Suppressor macrophage treated with lipopolysaccharide for 4 hours (primary cell): Measurements from ENCODE around the gene ANK3.

Experiments
- DNase-seq: peaks from one replicate; pipeline ENCODE4 v3.0.0-alpha.2; 2020

ANK3 gene

DNA sequence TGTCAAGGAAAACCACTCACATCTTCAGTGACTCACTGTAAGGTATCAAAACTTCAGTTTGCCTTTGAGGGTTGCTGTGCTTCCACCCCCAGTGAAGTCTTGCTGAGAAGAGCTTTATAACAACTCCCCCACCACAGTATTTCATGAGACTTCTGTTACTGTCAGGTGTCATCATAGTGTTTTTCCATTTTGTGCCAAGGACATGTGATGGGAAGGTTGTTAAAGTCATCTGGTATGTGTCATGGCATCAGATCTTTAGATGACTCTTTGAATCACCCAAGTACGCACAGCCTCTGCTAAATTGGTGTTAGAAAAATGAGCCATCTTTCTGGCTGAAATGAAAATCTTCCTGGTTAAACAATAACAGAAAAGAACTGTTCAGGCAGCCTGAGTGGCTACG lies 368.3 kb downstream of the ANK3 start:
- DNase-seq = no peak

DNA sequence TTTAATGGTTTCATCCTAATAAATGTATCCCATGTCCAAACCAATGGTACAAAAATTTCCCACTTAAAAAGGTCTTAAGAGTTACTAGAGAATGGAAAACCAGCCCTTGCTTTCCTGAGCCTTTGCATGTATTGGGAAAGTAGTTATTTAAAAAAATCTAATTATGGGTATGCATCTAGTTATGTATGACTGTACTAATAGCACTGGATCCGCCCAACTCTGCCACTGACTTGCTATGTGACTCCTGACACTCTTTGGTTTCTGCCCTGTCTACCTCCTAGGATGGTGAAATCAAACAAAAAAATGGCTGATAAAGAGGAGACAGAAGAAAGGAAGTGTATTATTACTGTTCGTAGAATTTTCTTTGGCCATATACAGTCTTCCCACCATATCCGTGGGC lies 372.9 kb downstream of the ANK3 start:
- DNase-seq = no peak

DNA sequence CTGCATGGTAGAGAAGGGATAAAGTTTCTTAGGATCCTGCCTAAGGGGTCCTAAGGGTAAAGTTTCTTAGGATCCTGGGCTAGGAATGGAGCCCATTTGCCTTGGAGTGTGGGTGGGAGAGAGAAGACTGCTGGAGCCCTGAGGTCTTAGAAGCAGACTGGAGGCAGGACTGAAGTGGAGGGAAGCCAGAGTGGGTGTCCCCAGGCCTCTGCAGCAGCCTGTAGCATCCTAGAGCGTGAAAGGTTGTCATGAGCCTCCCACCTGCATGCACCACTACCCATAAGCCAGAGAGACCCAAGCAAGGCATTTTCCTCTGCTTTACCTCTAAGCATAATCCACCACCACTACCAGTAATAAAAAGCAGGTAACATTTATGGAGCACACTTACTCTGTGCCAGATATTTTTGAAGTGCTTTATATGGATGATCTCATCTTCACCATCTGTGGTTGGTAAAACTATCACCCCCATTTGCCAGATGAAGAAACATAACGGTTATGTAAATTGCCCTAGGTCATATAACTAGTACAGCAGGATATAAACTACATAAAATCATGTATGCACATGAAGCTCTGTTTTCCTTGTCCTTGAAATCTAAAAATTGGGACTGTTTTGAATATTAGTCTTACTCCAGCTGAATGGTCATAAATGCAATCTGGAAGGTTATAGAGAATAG lies 379.8 kb downstream of the ANK3 start:
- DNase-seq = no peak

DNA sequence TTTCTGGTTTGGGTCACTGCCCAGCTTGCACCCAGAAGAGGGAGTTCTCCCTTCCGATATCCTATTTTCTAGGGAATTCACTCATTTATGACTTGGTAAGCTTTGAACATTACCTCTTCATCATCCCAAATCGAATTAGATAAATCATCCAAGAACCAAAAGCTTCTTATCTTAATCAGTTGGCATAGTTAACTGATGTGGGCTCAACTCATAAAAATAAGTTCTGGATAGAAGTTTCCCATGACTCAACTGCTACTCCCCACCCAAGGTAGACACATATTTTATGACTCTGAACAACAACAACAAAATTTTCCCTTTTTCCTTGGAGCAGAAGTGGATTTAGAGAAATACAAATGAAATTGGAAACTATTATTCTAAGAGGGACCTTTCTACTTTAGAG lies 380.4 kb downstream of the ANK3 start:
- DNase-seq = no peak

DNA sequence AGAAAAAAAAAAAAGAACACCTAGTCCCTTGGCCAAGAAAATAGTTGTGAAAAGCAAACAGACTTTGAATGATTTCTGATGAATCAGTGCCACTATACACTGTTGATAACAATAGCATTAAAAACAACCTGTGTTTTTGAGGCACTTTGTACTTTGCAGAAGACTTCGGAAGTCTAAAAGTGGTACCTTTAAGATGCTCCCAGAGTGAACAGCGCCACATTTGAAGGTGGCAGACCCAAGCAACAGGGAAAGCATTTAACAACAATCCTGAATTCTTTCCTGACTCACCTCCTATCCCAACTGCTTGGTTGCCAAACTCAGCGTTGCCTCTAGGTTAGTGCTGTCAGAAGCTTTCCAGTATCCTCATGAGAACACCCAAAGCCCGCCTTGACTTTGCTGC lies 380.9 kb downstream of the ANK3 start:
- no peak for DNase-seq

DNA sequence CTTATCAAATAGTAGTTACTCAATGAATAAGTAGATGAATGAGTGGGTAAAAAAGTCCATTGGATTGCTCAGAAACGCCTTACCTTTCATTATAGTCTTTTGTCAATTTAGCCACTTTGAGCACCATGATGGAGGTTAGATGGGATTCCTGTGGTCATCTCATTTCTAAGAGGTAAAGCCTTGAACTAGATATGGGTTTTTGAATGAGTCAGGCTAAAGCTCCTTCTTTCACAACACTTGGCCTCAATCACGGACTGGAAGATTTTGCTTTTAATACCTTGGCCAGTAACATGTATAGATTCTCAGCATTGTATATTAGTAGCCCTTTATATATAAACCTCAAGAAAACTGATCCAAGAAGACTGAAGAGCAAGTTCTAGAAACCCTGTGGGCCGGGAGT lies 383.6 kb downstream of the ANK3 start:
- no peak for DNase-seq

GRCh38 chr10:60003651-60004523 lies 385.8 kb downstream of the ANK3 start:
- no peak for DNase-seq

- DNase-seq = no peak
Measured at GRCh38 chr10:60000747-60001146, 388.9 kb downstream of the ANK3 start.

GRCh38 chr10:59997827-59998525 lies 391.7 kb downstream of the ANK3 start:
- DNase-seq = no peak

GRCh38 chr10:59995862-59996261 lies 393.8 kb downstream of the ANK3 start:
- DNase-seq = no peak

DNA sequence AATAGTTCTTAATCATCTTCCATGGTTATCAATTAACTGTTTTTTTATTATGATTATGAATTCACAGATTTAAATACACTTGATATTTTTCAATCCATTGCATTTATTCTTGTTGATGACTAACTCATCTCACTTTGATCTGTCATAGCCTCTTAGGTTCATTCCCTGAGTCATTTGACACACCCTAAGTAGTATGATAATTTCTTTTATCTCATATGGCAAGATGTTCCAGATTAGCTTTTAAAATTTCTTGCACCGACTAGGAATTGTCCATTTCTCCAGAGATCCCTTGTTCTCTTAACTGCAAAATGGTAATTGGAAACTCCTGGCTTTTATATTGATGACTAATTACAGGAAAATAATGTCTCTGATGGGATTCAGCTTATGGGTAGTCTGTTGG lies 395.7 kb downstream of the ANK3 start:
- no peak for DNase-seq

DNA sequence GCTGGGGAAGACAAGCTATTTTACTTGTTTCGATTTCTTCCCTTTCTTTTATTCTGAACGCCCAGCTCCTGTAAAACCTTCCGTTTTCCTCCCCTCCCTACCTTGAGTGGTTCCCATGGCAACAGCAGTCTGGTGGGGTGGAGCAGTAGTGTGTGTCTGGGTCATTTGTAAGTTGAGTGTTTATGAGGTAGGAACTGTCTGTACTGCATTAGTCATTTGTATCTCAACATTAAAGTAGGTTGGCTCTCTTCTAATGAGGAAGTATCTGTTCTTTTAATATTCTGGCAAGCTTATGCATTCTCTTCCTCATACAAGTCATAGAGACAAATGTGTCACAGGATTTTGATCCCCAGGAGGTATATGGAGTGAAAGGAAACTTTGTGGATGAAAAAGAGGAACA lies 398.0 kb downstream of the ANK3 start:
- DNase-seq = peak; percentile 83

DNA sequence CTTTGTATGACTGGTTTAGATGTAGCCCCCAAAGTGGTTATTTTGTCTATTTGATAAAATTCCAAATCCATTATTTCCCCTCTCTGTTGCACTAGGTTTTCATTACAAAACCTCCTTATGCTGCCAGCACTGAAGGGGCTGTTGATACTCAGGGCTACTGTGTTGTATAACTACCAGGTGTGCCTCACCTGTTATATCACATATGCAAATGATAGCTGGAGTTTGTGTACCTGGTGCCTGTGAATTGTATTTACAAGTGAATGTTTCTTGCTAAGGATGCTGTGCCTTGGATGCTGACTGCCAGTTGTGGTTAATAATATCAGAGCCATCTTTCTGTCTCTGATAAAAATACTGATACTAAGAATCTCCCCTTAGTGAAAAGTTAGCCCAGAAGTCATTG lies 398.6 kb downstream of the ANK3 start:
- DNase-seq = no peak

DNA sequence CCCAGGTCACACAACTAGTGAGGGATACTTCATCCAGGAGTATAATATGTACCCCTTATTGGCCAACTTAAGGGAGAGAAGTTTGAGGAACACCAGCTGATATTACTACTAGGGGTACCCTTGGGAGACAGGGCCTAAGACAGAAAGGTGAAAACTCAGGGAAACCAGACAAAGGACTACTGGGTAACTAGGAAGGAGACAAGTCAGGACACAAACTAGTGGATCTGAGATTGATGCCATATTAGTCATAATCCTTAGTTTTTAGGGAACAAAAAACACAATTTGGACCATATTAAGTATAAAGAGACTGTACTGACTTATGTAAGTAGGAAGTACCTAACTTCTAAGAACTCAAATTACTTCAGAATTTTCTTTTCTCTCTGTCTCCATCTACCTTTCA lies 404.0 kb downstream of the ANK3 start:
- no peak for DNase-seq

DNA sequence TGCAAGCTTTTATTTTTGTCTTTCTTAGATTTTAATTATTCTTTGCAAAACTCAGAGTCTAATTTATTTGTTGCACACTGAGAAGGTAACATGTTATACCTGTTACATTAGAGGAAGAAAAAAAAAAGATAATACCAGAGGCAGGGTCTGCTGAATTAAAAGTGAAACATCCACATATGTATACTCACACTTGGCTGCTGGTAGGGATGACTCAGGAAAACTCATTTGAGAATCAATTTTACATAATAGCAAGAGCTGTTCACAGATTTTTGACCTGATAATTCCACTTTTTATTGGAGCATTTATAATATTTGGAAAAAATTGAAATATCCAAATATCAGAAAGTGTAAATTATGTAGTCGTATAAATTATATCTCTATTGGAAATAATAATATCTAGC lies 405.3 kb downstream of the ANK3 start:
- DNase-seq = no peak

- peak; percentile 40 for DNase-seq
Measured at GRCh38 chr10:59980356-59980755, 409.3 kb downstream of the ANK3 start.

GRCh38 chr10:59977486-59977885 lies 412.2 kb downstream of the ANK3 start:
- no peak for DNase-seq

DNA sequence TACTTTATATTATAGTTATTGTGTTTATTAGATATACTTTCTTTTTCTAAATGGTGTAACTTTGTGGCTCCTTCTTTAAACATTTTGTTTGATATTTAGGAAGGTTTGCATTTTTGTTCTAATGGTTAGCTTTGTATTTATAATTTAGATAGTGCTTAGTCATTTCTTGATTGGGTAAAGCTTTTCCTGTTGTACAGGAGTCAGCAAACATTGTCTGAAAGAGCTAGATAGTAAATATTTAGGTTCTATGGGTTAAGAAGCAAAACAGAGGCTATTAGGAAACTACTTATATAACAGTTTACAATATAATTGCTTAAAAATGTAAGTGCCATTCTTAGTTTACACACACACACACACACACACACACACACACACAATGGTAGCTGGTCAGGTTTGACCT lies 412.8 kb downstream of the ANK3 start:
- DNase-seq = no peak
